Measurements from ENCODE around the gene RNF2.
A peak's percentile ranks its signal among the peaks of the same experiment; 100 is the strongest.

The RNF2 gene

DNA sequence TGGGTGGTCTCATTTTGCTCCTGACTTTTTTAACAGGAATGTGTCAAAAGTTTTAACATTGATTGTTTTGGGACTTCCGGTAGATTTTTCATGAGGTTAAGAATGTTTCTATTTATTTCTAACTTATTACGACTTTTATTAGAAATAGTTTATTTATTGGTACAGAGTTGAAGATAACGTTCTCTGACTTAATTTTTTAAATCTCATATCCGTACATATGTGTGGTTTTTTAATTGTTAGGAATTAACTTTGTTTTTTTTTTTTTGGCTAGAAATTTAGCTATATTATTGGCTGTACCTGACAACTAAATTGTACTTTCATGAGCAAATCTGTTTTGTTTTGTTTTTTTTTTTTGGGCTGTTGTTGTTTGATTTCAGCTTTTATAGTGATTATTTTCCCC lies 32.0 kb downstream of the RNF2 start:
- H3K4me3 Mint-ChIP-seq = no peak overlapping the region
- peaks cover 1% of the 10 kb centered on the region for H3K36me3 Mint-ChIP-seq (ENCODE audit: insufficient read depth)
- ATAC-seq (replicated peaks; ENCODE audit: extremely low read depth, poor library complexity, severe bottlenecking) (no peak), DNase-seq (ENCODE audit: low spot score in 2 of 2) (no peak)
- H3K9me3 Mint-ChIP-seq = no peaks in the 10 kb centered on the region
- no peak overlapping the region for H3K27ac Mint-ChIP-seq (ENCODE audit: low read depth)
- no peaks in the 10 kb centered on the region for H3K27me3 Mint-ChIP-seq
- H3K4me1 Mint-ChIP-seq = peaks cover 52% of the 10 kb centered on the region

DNA sequence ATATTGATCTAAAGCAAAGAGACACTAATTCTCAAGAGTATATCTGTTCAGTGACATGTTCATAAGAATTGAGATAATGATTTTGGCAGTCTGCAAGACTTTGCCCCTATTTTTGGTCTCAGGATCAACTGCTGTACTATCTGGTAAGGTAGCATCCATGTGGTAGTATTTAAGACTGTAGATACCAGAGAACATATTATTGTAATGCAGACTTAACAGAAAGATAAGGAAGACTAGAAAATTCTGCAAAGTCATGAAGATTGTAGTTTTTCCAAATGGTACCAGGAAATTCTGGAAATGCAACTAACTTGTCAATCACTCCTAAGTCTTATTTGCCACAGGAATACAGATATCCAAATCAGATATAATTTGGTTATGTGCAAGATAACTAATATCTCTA lies 35.1 kb downstream of the RNF2 start:
- ATAC-seq (replicated peaks; ENCODE audit: extremely low read depth, poor library complexity, severe bottlenecking) (no peak), DNase-seq (ENCODE audit: low spot score in 2 of 2) (no peak)
- H3K4me3 Mint-ChIP-seq = no peak overlapping the region
- H3K4me1 Mint-ChIP-seq = peaks cover 49% of the 10 kb centered on the region
- no peaks in the 10 kb centered on the region for H3K27me3 Mint-ChIP-seq
- peaks cover 1% of the 10 kb centered on the region for H3K36me3 Mint-ChIP-seq (ENCODE audit: insufficient read depth)
- no peak overlapping the region for H3K27ac Mint-ChIP-seq (ENCODE audit: low read depth)
- H3K9me3 Mint-ChIP-seq = no peaks in the 10 kb centered on the region

DNA sequence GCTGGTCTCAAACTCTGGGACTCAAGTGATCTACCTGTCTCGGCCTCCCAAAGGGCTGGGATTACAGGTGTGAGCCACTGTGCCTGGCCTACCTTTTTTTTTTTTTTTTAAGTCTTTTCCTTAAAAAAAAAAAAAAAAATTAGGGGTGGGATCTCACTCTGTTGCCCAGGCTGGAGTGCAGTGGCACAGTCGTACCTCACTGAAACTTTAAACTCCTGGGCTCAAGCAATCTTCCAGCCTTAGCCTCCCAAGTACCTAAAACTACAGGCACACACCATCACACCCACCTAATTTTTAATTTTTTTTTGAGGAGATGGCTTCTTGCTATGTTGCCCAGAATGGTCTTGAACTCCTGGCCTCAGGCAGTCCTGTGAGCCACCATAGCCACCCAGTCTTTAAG lies 38.5 kb downstream of the RNF2 start:
- peaks cover 8% of the 10 kb centered on the region for H3K36me3 Mint-ChIP-seq (ENCODE audit: insufficient read depth)
- peak overlapping the region; percentile 32 for H3K27ac Mint-ChIP-seq (ENCODE audit: low read depth)
- DNase-seq (ENCODE audit: low spot score in 2 of 2) = no peak
- H3K4me1 Mint-ChIP-seq = peaks cover 40% of the 10 kb centered on the region
- H3K9me3 Mint-ChIP-seq = no peaks in the 10 kb centered on the region
- H3K27me3 Mint-ChIP-seq = no peaks in the 10 kb centered on the region
- H3K4me3 Mint-ChIP-seq = no peak overlapping the region
- ATAC-seq (replicated peaks; ENCODE audit: extremely low read depth, poor library complexity, severe bottlenecking) = no peak

DNA sequence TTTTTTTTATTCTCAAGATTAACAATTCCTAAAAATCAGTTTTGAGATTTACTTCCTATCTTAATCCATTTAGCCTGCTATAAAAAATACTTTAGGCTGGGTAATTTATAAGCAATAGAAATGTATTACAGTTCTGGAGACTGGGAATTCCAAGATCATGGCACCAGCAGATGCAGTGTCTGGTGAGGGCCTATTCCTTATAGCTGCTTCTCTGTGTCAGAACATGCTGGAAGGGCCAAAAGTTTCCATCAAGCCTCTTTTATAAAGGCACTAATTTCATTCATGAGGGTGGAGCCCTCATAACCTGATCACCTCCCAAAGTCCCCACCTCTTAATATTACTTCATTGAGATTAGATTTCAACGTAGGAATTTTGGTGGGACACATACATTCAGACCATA lies 41.7 kb downstream of the RNF2 start:
- no peaks in the 10 kb centered on the region for H3K27me3 Mint-ChIP-seq
- peaks cover 28% of the 10 kb centered on the region for H3K4me1 Mint-ChIP-seq
- no peak overlapping the region for H3K27ac Mint-ChIP-seq (ENCODE audit: low read depth)
- no peaks in the 10 kb centered on the region for H3K9me3 Mint-ChIP-seq
- H3K36me3 Mint-ChIP-seq (ENCODE audit: insufficient read depth) = peaks cover 19% of the 10 kb centered on the region
- ATAC-seq (replicated peaks; ENCODE audit: extremely low read depth, poor library complexity, severe bottlenecking) (no peak), DNase-seq (ENCODE audit: low spot score in 2 of 2) (no peak)
- H3K4me3 Mint-ChIP-seq = no peak overlapping the region

DNA sequence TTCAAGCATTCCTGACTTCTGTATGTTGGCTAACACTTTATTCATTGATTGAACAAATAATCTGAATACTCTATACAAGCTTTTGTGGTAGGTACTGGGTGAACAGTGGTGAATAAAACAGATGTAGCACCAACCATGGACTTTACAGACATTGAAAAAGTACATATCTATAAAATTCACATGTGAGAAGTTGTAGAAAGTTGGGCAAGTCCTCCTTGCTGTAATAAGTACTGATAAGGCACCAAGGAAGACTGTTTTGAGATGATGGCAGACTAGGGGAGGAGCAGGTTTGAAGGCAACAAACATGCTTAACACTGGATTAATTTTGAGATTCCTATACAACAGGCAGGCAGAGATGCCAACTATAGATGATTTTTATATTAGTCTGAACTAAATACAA lies 42.4 kb downstream of the RNF2 start:
- Mint-ChIP-seq H3K4me1 (peaks cover 28% of the 10 kb centered on the region), H3K4me3 (no peak overlapping the region), H3K9me3 (no peaks in the 10 kb centered on the region), H3K27me3 (no peaks in the 10 kb centered on the region), H3K27ac (ENCODE audit: low read depth) (no peak overlapping the region), H3K36me3 (ENCODE audit: insufficient read depth) (peaks cover 21% of the 10 kb centered on the region)
- DNase-seq (ENCODE audit: low spot score in 2 of 2) = no peak
- ATAC-seq (replicated peaks; ENCODE audit: extremely low read depth, poor library complexity, severe bottlenecking) = no peak

DNA sequence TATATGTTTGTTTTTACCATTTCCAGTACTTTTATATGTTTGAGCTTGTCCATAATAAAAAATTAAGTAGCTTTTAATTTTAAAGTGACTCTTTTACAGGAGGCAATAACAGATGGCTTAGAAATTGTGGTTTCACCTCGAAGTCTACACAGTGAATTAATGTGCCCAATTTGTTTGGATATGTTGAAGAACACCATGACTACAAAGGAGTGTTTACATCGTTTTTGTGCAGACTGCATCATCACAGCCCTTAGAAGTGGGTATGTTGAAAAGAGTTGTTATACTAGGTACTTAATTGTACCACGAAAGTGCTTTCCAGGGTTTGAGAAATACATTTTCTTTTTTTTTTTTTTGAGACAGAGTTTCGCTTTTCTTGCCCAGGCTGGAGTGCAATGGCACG lies 46.1 kb downstream of the RNF2 start:
- Mint-ChIP-seq H3K9me3 (no peaks in the 10 kb centered on the region), H3K36me3 (ENCODE audit: insufficient read depth) (peaks cover 38% of the 10 kb centered on the region), H3K27ac (ENCODE audit: low read depth) (no peak overlapping the region), H3K27me3 (no peaks in the 10 kb centered on the region), H3K4me1 (peaks cover under 1% of the 10 kb centered on the region), H3K4me3 (no peak overlapping the region)
- DNase-seq (ENCODE audit: low spot score in 2 of 2) (no peak), ATAC-seq (replicated peaks; ENCODE audit: extremely low read depth, poor library complexity, severe bottlenecking) (no peak)

DNA sequence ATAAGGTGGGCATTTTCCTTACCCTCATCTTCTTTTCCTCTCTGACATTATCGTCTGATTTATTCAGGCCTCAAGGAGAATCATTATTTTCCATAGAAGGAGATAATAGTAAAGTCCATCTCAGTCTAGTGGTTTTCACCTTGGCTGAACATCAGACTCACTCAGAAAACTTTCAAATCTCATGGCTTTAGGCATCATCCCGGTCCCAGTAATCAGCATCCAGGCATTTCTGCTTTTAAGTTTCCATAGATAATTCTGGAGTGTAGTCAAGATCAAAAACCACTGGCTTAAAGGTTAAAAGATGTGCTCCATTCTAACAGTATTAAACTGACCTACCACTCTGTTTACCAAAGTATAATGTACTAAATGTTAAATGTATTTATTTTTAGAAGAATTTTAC lies 49.4 kb downstream of the RNF2 start:
- Mint-ChIP-seq H3K27me3 (no peaks in the 10 kb centered on the region), H3K4me3 (no peak overlapping the region), H3K9me3 (no peaks in the 10 kb centered on the region), H3K27ac (ENCODE audit: low read depth) (no peak overlapping the region), H3K36me3 (ENCODE audit: insufficient read depth) (peaks cover 45% of the 10 kb centered on the region), H3K4me1 (no peaks in the 10 kb centered on the region)
- no peak for ATAC-seq (replicated peaks; ENCODE audit: extremely low read depth, poor library complexity, severe bottlenecking)
- no peak for DNase-seq (ENCODE audit: low spot score in 2 of 2)

DNA sequence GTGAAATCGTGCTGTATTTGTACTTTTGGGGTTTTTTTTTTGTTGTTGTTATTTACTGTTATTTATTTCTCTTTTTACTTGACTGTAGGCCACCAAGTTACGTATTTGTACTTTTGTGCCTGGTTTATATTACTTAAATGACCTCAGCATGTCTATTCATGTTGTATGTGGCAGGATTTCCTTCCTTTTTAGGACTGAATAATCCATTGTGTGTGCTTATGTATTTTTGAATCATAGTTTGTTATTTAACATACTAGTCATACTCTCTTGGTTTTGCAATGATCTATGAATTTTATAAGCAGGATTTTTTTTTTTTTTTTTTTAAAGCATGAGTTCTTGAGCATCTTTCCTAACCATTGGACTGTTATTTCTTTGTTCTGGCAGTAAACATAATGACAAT lies 51.2 kb downstream of the RNF2 start:
- Mint-ChIP-seq H3K27ac (ENCODE audit: low read depth) (peak overlapping the region; percentile 60), H3K27me3 (no peaks in the 10 kb centered on the region), H3K9me3 (no peaks in the 10 kb centered on the region), H3K4me1 (no peaks in the 10 kb centered on the region), H3K36me3 (ENCODE audit: insufficient read depth) (peaks cover 55% of the 10 kb centered on the region), H3K4me3 (no peak overlapping the region)
- ATAC-seq (replicated peaks; ENCODE audit: extremely low read depth, poor library complexity, severe bottlenecking) (no peak), DNase-seq (ENCODE audit: low spot score in 2 of 2) (no peak)

DNA sequence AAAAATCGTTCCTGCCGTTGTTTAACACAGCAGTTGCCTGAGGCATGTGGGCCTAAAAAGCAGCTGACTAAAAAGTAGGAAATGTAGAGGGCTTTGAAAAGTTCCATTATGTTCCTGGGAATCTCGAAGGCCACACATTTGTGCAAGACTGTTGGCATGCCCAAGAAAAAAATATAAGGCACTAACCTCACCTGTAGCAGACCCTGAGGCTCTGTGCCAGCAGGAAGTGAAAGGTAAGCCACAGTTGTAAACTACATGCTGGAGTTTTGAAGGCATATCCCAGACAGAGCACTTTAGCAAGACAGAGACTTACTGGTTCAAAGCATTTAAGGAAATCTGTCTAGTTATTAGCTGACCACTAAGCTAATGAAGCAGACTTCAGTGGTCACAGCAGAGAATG lies 58.7 kb downstream of the RNF2 start:
- H3K27ac Mint-ChIP-seq (ENCODE audit: low read depth) = no peak overlapping the region
- H3K4me3 Mint-ChIP-seq = no peak overlapping the region
- ATAC-seq (replicated peaks; ENCODE audit: extremely low read depth, poor library complexity, severe bottlenecking) = no peak
- no peaks in the 10 kb centered on the region for H3K4me1 Mint-ChIP-seq
- no peak for DNase-seq (ENCODE audit: low spot score in 2 of 2)
- H3K36me3 Mint-ChIP-seq (ENCODE audit: insufficient read depth) = peaks cover 23% of the 10 kb centered on the region
- no peaks in the 10 kb centered on the region for H3K27me3 Mint-ChIP-seq
- peaks cover under 1% of the 10 kb centered on the region for H3K9me3 Mint-ChIP-seq

DNA sequence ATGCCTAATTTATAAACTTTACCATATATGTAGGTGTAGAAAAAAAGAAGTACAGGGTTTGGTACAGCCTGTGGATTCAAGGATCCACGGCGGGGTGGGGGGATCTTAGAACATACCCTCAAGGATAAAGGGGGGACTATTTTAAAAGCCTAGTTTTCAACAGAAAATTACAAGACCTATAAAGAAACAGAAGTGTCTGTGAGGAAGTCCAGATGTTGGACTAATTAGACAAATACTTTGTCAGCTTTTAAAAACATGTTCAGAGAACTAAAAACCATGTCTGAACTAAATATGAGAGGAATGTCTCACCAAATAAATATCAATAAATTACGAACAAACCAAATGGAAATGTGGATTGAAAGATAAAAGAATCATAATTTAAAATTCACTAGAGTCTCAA lies 59.8 kb downstream of the RNF2 start:
- no peak for ATAC-seq (replicated peaks; ENCODE audit: extremely low read depth, poor library complexity, severe bottlenecking)
- Mint-ChIP-seq H3K4me3 (no peak overlapping the region), H3K4me1 (no peaks in the 10 kb centered on the region), H3K27me3 (no peaks in the 10 kb centered on the region), H3K36me3 (ENCODE audit: insufficient read depth) (peaks cover 15% of the 10 kb centered on the region), H3K9me3 (peaks cover 9% of the 10 kb centered on the region), H3K27ac (ENCODE audit: low read depth) (no peak overlapping the region)
- no peak for DNase-seq (ENCODE audit: low spot score in 2 of 2)

DNA sequence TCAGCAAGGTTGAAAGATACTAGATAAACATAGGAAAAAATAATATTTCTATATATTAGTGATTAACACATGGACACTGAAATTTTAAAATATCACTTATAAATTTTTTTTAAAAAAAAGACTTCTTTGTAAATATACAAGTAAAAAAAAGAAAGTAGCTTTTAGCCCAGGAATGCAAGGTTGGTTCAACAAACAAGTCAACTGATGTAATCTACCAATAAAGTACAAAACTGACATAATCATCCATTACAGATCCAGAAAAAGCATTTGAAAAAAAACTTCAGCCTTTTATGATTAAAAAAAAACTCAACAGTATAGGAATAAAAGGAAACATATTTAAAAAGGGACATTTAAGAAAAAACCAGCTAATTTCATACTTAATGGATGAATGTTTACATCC lies 63.0 kb downstream of the RNF2 start:
- DNase-seq (ENCODE audit: low spot score in 2 of 2) = no peak
- ATAC-seq (replicated peaks; ENCODE audit: extremely low read depth, poor library complexity, severe bottlenecking) = no peak
- Mint-ChIP-seq H3K9me3 (peaks cover 12% of the 10 kb centered on the region), H3K4me3 (no peak overlapping the region), H3K36me3 (ENCODE audit: insufficient read depth) (peaks cover 3% of the 10 kb centered on the region), H3K27ac (ENCODE audit: low read depth) (no peak overlapping the region), H3K27me3 (no peaks in the 10 kb centered on the region), H3K4me1 (no peaks in the 10 kb centered on the region)

DNA sequence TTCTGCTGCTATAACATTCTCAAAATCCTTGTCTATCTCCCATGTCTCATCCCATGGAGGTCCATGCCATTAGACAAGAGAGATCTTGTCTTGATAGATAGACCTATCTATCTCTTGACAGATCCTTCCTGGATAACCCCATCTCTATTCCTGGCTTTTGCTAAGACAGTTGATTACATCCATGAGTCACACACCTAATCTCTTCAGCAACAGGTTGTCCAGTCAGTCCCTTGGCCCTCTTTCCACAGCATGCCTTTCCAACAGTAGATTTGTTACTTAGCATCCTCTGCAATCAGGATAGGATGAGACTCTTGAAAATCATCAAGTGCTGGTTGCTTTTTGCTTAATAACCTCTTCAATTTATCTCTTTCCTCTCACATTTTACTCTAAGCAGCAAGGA lies 64.8 kb downstream of the RNF2 start:
- Mint-ChIP-seq H3K4me3 (no peak overlapping the region), H3K27me3 (no peaks in the 10 kb centered on the region), H3K36me3 (ENCODE audit: insufficient read depth) (peaks cover 3% of the 10 kb centered on the region), H3K4me1 (no peaks in the 10 kb centered on the region), H3K27ac (ENCODE audit: low read depth) (no peak overlapping the region), H3K9me3 (peaks cover 12% of the 10 kb centered on the region)
- DNase-seq (ENCODE audit: low spot score in 2 of 2) (no peak), ATAC-seq (replicated peaks; ENCODE audit: extremely low read depth, poor library complexity, severe bottlenecking) (no peak)

DNA sequence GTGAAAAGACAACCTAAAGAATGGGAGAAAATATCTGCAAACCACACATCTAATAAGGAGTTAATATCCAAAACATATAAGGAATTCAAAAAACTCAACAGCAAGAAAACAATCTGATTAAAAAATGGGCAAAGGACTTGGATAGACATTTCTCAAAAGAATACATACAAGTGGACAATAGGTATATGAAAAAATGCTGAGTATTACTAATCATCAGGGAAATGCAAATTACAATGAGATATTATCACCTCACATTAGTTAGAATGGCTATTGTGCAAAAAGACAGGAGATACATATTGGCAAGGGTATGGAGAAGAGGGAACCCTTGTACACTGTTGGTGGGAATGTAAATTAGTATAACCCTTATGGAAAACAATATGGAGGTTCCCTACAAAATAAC lies 66.5 kb downstream of the RNF2 start:
- Mint-ChIP-seq H3K9me3 (peaks cover 12% of the 10 kb centered on the region), H3K36me3 (ENCODE audit: insufficient read depth) (peaks cover 1% of the 10 kb centered on the region), H3K27me3 (no peaks in the 10 kb centered on the region), H3K4me3 (no peak overlapping the region), H3K4me1 (no peaks in the 10 kb centered on the region), H3K27ac (ENCODE audit: low read depth) (no peak overlapping the region)
- DNase-seq (ENCODE audit: low spot score in 2 of 2) = no peak
- no peak for ATAC-seq (replicated peaks; ENCODE audit: extremely low read depth, poor library complexity, severe bottlenecking)

DNA sequence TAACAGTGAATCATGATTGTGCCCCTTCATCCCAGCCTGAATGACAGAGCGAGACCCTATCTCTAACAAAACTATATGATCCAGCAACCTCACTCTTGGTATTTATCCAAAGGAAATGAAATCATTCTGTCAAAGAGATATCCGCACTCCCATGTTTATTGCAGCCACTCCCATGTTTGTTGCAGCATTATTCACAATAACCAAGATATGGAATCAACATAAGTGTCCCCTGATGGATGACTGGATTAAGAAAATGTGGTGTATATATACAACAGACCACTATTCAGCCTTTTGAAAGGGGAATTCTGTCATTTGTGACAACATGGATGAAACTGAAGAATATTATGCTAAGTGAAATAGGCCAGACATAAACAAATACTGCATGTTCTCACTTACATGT lies 67.0 kb downstream of the RNF2 start:
- Mint-ChIP-seq H3K4me3 (no peak overlapping the region), H3K36me3 (ENCODE audit: insufficient read depth) (peaks cover 3% of the 10 kb centered on the region), H3K9me3 (peaks cover 12% of the 10 kb centered on the region), H3K4me1 (no peaks in the 10 kb centered on the region), H3K27me3 (no peaks in the 10 kb centered on the region), H3K27ac (ENCODE audit: low read depth) (no peak overlapping the region)
- DNase-seq (ENCODE audit: low spot score in 2 of 2) = no peak
- no peak for ATAC-seq (replicated peaks; ENCODE audit: extremely low read depth, poor library complexity, severe bottlenecking)
